HG02973 (cell line): ENCODE data around the gene GRIK5.
A peak's percentile ranks its signal among the peaks of the same experiment; 100 is the strongest.
"Not testable (repeated sequence)": the region's sequence is repeated elsewhere in the genome, so short reads cannot be mapped to it uniquely, and the experiment has no call there.

Source experiments
- ATAC-seq: cut with Tn5 transposase; IDR thresholded peaks from one replicate; pipeline ENCODE4 v1.9.1; 2021; ENCODE audit warnings: moderate library complexity; ENCODE audit not compliant: unreplicated experiment

Gene GRIK5

DNA sequence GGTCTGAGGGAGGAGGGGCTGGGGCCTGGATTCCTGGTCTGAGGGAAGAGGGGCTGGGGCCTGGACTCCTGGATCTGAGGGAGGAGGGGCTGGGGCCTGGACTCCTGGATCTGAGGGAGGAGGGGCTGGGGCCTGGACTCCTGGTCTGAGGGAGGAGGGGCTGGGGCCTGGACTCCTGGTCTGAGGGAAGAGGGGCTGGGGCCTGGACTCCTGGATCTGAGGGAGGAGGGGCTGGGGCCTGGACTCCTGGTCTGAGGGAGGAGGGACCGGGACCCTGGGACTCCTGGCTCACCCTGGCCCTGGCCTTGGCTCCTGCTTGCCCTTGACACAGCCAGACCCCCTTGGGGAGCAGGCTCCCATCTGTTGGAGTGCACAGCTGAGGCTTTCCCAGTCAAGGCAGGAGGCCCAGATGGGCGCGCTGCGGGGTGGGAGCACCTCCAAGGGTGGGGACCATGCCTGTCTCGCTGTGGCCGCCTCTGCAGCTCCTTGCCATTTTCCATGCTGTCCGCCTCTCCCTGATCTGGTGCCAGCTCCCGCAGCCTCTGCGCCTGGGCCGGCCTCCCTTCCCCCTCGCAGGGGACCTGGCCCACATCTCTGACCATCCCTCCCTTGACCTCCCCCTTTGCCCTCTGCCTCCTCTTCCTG, 78.0 kb downstream of the GRIK5 start:
- not testable (repeated sequence) for ATAC-seq

DNA sequence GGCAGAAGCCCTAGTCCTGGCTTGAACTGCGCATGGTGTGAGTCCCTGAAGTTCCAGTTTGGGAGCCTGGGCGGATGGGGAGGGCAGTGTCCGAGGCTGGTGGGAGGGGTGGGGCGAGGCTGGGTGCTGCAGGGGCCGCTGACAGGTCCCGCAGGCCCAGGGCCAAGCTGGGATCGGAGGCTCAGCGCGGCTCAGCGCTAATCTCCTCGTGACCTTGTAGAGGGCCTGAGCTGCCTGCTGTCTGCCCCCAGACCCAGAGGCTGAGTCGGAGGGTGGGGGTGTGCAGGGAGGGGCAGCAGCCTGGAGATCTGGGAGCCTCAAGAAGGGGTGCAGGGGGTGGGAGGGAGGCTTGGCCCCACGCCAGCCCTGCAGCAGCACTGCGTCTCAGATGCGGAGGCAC, 79.0 kb downstream of the GRIK5 start:
- no peak for ATAC-seq

DNA sequence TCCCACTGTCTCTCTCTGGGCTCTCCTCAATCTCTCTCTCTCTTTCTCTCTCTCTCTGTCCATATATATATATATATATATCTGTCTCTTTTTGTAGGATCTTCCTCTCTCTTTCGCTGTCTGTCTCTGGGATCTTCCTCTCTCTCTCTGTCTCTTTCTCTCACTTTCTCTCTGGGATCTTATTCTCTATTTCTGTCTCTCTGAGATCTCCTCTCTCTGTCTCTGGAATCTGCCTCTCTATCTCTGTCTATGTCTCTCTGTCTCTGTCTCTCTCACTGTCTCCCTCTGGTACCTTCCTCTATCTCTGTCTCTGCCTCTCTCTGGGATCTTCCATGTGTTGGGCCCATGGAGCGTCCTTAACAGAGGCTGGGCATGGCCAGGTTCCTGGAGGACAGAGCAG, 79.4 kb downstream of the GRIK5 start:
- no peak for ATAC-seq

DNA sequence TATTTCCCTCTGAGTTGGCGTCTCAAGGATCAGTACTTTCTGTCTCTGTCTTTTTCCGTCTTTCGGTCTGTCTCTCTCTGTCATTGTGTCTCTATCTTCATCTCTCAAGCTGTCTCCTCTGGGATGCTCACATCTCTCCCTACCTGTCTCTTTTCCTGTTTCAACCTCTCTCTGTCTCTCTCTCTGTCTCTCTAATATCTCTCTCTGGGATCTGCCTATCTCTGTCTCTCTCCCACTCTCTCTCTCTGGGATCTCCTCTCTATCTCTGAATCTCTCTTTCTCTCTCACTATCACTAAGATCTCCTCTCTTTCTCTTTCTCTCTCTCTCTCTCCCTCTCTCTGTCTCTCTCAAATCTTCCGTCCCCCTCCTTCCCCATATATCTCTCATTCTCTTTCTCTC, 80.0 kb downstream of the GRIK5 start:
- ATAC-seq: no peak

DNA sequence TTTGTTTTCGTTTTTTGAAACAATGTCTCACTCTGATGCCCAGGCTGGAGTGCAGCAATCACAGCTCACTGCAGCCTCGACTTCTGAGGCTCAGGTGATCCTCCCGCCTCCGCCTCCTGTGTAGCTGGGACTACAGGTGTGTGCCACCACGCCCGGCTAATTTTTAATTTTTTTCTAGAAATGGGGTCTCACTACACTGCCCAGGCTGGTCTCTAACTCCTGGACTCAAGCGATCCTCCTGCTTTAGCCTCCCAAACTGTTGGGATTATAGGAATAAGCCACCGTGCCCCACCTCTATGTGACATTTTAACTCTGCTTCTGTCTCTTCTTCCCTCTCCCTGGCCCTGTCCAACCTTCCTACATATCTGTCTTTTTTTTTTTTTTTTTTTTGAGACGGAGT, 81.1 kb downstream of the GRIK5 start:
- no peak for ATAC-seq

DNA sequence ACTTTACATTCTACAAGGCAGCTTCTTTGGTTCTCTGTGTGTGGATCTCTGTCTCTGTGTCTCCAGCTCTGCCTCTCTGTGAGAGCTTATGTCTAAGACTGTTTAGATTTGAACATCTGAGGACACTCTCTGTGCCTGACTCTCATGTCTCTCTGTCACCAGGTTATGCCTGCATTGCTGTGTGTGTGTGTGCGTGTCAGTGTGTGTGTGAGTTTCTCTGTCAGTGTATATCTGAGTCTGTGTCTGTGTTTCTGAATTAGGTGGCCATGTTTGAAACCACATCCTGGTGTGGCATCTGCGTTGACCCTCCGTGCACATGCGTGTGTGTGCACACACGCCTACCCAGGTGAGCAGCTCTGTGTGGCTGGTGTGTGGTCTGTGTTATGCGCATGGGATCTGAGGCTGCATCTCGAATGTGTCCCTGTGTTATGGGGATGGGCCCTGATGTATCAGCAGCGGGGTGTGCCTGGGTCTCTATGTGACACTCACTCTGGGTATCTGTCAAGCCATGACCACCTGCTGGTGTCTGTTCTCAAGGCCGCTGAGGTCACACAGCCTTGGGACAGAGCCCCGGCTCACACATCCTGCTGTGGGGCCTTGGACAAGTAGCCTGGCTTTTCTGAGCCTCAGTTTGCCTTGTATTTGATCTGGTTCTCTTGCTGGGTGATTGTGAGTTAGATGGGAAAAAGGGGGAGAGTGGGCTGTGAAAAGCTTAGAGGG, 82.7 kb downstream of the GRIK5 start:
- ATAC-seq: no peak

DNA sequence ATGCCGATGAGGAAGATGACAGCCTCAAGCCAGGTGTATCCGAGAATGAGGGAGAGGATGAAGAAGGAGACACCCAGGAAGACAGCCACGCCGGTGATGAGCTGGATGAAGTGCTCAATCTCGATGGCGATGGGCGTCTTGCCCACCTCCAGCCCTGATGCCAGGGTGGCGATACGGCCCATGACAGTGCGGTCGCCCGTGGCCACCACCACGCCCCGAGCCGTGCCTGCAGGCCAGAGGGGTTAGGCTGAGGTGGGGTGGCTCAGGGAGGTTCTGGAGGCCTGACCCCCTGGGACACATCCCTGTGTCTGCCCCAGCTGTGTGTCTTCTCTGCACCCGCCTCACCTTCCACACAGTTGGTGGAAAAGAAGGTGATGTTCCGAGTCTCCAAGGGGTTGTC, 85.0 kb downstream of the GRIK5 start:
- ATAC-seq: no peak

DNA sequence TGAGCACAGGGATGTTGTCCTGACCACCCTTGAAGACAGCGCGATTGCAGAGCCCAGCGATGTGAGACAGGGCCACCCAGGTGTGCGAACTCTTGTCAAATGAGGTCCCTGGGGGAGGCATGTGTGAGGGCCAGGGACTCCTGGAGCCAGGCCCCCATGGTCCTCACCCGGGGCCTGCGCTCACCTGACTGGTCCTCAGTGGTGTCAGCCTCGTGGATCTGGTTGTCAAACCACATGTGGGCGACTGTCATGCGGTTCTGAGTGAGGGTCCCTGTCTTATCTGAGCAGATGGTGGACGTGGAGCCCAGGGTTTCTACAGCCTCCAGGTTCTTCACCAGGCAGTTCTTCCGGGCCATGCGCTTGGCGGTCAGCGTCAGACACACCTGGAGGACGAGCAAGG, 88.3 kb downstream of the GRIK5 start:
- no peak for ATAC-seq

DNA sequence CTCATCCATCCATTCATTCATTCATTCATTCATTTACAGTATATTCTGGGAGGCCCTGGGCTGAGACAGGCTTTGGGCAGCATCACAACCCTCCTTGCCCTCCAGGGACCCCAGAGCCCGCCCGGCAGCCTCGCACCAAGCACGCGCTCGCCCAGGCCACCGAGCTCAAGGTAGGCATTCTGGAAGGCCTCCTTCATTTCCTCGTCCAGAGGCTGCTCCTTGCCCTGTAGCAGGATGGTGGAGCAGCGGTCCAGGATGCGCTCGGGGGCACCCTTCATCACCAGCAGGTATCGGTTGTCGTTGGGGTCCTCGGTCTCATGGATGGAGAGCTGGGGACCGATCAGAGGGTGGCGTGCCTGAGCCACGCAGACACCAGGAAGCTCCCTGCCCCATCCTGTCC, 91.5 kb downstream of the GRIK5 start:
- no peak for ATAC-seq

DNA sequence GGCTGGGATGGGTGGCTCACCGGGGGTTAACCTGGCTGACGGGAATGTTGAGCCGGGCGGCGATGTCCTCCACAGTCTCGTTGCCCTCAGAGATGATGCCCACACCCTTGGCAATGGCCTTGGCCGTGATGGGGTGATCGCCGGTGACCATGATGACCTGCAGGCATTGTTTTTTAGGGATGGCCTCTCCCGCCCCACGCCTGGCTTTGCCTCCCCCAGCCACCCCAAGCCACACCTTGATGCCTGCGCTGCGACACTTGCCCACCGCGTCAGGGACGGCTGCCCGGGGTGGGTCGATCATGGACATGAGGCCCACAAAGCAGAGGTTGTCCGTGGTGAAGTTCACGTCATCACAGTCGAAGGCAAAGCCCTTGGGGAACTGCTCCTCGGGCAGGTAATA, 92.1 kb downstream of the GRIK5 start:
- ATAC-seq: no peak

DNA sequence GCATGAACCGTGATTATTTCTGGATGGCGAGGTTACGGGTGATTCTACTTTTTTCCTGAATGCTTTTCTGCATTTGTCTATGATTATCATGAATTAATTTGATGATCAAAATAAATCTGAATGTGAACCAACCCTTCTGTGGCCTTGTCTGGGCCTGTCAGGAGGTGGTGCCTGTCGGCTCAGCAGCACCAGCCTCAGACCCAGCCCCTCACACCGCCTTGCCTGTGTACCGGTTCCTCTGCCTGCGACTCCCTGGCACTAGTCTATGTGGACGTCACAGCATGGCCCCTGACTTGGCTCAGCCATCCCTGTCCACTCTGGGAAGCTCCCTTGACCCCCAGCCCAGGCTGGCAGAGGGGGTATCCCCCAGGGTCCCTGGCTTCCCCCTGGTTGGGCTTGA, 95.4 kb downstream of the GRIK5 start:
- ATAC-seq: no peak

DNA sequence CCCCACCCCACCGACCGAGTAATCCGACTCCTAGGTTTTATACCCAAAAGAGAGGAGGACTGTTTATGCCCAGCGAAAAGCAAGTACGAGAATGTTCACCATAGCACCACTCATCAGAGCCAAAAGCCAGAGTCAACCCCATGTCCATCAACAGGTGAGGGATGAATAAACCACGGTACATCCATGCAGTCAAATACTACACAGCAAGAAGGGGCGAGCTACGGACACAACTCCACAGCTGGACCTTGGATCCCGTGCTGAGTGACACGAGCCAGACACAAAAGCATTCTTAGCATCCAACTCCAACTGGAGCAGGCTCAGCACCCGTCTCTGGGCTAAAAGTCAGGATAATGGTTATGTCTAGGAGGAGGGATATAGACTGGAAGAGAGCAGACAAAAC, 98.6 kb downstream of the GRIK5 start:
- no peak for ATAC-seq

DNA sequence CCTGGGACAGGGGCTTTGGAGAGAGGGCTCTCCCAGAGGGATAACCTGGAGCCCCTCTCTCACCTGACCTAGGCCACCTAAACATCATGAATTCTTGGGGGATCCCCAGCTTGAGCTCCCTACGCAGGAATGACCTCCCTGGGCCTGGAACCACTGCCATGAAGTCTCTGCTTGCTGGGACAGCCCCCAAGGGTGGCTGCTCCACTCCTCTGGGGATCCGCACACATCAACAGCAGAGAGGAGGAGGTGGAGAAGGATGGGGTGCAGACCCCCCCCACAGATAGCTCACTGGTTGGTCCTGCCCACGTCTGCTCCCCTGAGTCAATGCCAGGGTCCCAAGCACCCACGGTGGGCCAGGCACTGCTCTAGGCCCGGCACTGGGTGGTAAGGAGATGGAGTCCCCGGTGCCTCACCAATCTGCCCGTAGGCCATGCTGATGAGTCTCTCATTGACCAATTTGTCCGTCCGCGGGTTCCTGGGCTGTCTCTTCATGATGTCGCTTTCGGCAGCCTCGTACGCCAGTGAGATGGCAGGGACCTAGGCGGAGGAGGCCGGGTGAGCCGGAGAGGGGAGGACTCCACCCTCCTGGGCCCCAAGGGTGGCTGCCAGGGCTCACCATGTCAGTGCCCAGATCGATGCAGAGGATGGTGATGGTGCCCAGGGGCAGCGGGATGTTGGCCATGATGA, 100.1 kb downstream of the GRIK5 start:
- no peak for ATAC-seq

DNA sequence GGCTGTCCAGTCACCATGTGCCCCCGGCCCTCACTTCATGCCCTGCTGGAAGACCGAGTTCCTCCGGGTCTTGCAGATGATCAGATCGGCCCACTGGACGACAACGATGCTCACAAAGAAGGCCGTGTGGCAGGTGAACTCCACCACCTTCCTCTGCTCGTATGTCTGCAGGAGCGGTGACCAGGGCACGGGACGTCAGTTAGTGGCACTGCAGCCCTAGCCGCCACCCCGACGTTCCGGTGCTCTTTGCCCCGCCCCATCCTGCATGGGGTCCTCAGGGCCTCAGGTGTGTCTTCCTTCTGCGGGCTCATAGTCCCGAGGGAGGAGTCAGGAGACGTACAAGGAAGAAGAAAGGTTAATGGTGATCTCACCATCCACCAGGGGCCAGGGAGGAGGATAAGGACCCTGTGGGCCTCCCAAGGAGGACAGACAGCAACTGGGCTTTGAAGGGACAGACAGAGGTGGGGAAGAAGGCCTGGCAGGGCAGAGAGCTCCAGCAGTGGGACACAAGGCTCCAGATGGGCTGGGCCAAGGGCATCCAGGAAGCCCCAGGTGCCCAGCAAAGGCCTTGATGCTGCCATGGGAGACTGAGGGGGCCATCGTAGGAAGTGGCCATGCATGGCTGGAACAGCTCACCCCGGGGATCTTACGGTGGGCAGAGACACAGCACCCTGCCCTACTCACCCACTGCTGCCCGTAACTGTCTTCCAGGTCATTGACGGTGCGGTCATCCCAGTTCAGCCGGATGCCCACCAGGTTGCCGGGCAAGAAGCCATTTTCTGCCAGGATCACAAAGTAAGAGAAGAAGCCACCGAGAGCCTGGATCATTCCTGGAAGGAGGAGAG, 101.0 kb downstream of the GRIK5 start:
- ATAC-seq: no peak

DNA sequence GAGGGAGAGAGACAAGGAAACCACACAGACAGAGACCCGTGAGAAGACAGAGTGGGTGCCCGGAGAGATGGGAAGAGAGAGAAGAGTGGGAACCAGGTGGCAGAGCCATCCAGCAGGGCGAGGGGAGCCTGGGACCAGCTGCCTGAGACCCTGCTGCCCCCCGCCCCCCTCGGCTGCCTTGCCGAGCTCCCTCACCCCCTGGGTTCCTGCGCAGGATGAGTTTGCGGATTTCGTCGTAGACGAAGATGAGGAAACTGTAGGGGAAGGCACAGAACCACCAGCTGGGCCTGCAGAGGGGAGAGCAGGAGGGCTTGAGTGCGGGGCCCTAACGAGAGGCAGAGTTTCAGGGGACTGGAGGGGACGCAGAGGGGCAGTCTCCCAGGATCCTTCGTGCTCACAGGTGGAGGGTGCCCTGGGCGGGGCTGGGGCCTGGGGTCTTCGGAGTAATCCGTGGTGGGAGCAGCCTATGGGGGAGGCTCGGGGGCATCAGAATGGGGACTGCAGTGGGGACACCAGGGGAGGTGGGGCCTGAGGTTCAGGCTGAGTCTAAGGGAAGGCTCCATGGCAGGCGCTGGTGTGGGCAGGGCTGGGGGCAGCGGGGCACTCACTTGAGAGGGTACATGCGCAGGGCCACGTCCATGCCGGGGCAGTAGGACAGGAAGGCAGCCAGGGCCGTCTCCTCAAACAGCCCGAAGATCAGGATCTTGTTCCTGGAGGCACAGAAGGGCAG, 102.8 kb downstream of the GRIK5 start:
- no peak for ATAC-seq

DNA sequence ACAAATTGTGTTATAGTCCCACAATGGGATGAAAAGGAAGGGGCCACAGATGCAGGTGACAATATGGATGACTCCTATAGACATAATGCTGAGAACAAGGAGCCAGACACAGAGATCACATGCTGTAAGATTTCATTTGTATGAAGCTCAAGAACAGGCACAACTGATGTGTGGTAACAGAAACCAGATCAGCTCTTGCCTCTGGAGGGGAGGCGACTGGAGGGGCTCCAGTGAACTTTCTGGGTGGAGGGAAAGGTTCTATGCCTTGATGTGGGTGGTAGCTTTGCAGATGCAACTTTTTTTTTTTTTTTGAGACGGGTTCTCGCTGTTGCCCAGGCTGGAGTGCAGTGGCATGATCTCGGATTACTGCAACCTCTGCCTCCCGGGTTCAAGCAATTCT, 104.9 kb downstream of the GRIK5 start:
- ATAC-seq: no peak

DNA sequence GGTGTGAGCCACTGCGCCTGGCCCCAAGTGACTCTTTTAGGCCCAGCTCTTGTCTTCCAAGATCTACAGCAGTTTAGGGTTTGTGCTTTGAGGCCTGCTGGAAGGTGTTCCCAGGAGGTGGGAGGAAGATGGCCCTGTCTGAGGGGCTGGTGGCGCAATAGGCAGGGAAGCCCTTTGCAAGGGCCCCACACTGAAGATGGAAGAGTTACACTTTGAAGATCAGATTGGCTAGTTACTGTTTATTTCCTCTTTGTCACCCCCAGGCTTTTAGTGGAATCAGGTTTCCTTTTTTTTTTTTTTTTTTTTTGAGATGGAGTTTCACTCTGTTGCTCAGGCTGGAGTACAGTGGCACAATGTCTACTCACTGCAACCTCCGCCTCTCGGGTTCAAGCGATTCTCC, 109.0 kb downstream of the GRIK5 start:
- ATAC-seq: no peak

DNA sequence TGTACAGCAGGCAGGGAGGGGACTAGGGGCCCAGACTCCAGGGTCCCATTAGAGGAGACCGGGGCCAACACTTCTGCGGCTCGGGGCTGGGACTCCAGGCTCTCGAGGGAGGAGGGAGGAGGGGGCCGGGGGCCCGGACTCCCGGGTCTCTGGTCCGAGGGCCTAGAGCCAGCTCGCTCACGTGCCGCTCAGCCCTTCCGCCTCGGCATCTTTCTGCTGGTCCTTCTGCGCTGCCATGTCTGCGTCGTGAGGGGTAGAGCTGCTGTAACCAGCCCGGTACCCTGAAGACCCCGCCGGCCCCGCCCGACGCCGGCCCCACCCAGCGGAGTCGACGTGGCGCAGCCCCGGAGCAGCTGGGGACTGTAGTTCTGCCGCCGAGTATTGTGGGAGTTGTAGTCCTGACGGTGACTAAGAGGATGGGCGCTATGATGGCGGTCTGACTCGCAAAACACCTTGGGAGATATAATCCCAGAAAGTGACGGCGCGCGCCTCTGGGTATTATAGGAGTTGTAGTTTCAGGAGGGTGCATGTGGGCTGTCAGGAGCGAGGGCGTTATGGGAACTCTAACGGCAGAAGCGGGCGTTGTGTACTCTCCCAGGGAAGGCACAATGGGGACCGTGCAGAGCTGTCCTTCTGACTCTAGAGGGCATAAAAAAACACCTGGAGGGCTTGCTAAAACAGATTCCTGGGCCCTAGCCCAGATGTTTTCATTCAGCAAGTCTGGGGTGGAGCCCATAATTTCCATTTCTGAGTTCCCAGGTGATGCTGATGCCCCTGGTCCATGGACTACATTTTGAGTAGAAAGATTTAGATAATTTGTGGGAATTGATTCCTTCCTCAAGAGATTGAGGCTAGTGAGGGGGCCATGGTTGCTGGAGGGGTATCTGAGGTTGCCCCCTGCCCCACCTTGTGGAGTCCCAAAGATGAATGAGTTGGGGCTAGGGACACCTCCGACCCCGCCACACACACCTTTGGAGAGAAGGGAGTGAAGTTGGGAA, 110.7 kb downstream of the GRIK5 start, which contains the start of gene RABAC1:
TSS of gene RABAC1 (minus strand) at position 266 of the 998 bp plus-strand sequence. CDS start at position 237, 29 bp downstream.
- ATAC-seq: peak; percentile 76

DNA sequence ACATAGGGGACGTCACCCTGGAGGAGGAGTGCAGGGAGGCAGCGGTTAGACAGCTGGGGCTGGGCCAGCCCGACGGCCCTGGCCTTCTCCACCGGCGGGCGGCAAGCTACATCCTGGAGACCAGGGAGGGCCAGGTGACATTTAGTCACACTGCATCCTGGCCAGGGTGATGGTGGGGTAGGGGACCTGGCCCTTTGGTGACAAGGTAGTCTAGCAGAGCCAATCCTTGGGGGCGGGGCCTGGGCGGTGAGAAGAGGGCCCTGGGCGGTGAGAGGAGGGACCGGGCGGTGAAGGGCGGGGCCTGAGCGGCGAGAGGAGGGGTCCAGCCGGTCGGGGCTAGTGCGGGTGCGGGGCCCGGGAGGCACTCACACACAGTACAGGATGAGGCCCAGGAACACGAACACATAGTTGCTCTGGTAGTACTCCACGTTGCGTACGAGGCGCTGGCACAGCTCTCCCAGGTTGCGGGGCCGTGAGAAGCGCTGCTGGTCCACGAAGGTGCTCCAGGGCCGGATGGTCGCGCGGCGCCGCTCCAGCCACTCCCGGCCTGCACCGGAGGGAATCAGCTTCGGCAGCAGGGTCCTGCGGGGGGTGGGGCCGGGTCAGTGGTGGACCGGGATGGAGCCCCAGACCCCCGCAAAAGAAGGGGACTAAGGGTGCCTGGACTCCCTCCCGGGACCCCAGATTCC, 111.5 kb downstream of the GRIK5 start:
- ATAC-seq: no peak
